Loucy (cell line): ENCODE measurements around the gene NXN.
"Not testable (repeated sequence)": the region's sequence is repeated elsewhere in the genome, so short reads cannot be mapped to it uniquely, and the experiment has no call there.

Experiments
- H2AFZ ChIP-seq: fragments of 200-600 bp; sonication (generic); 2 replicates; pipeline ENCODE4 v1.6.0; 2016; ENCODE audit warnings: antibody characterized with exemption, mild to moderate bottlenecking, low read length, moderate library complexity
- H3F3A ChIP-seq: fragments of 200-600 bp; 2 replicates; pipeline ENCODE4 v1.6.0; 2016; ENCODE audit warnings: antibody characterized with exemption, low read depth, mild to moderate bottlenecking
- H3K27me3 ChIP-seq: fragments of 200-600 bp; sonication (generic); 2 replicates; pipeline ENCODE4 v1.6.1; 2014; ENCODE audit warnings: low read length, mild to moderate bottlenecking; ENCODE audit not compliant: insufficient read depth, poor library complexity, severe bottlenecking
- H3K36me3 ChIP-seq: fragments of 200-600 bp; sonication (generic); 2 replicates; pipeline ENCODE4 v1.6.1; 2016; ENCODE audit warnings: low read length; ENCODE audit not compliant: insufficient read depth
- H3K4me1 ChIP-seq: fragments of 200-600 bp; sonication (generic); 2 replicates; pipeline ENCODE4 v1.5.1; 2014; ENCODE audit warnings: low read length, mild to moderate bottlenecking; ENCODE audit not compliant: insufficient read depth, poor library complexity, severe bottlenecking
- H3K4me2 ChIP-seq: fragments of 200-600 bp; sonication (generic); 2 replicates; pipeline ENCODE4 v1.6.0; 2014; ENCODE audit warnings: antibody characterized with exemption, low read length, low read depth, mild to moderate bottlenecking; ENCODE audit not compliant: poor library complexity, severe bottlenecking
- H3K4me3 ChIP-seq: fragments of 200-600 bp; sonication (generic); 2 replicates; pipeline ENCODE4 v1.5.1; 2014; ENCODE audit warnings: low read length, mild to moderate bottlenecking, mixed read lengths; ENCODE audit not compliant: poor library complexity, severe bottlenecking
- H3K79me2 ChIP-seq: fragments of 200-600 bp; sonication (generic); 2 replicates; pipeline ENCODE4 v1.6.1; 2014; ENCODE audit warnings: low read length; ENCODE audit not compliant: insufficient read depth
- H3K9ac ChIP-seq: fragments of 200-600 bp; sonication (generic); 2 replicates; pipeline ENCODE4 v1.6.0; 2014; ENCODE audit warnings: mild to moderate bottlenecking, low read depth, low read length, moderate library complexity; ENCODE audit not compliant: poor library complexity, severe bottlenecking
- H3K9me2 ChIP-seq: fragments of 200-600 bp; sonication (generic); replicated peaks from 2 replicates; pipeline ENCODE4 v1.6.1; 2016; ENCODE audit warnings: low read depth, low read length, mixed read lengths
- H3K9me3 ChIP-seq: fragments of 200-600 bp; sonication (generic); 2 replicates; pipeline ENCODE4 v1.6.1; 2014; ENCODE audit warnings: mild to moderate bottlenecking, antibody characterized with exemption, low read length, low read depth; ENCODE audit not compliant: insufficient read depth
- H4K20me1 ChIP-seq: fragments of 200-600 bp; sonication (generic); 2 replicates; pipeline ENCODE4 v1.6.0; 2014; ENCODE audit warnings: antibody characterized with exemption, low read length, mild to moderate bottlenecking; ENCODE audit not compliant: insufficient read depth, poor library complexity, severe bottlenecking
- EZH2phosphoT487 ChIP-seq: fragments of 200-600 bp; IDR thresholded peaks from 2 replicates; pipeline ENCODE4 v1.6.1; 2018; ENCODE audit warnings: antibody characterized with exemption, mild to moderate bottlenecking, moderate library complexity, borderline replicate concordance
- TF ChIP-seq, protein P1 (sequence below): fragments of 200-600 bp; sonication (generic); conservative IDR thresholded peaks from 2 replicates; pipeline ENCODE4 v1.5.1; 2014; ENCODE audit warnings: mild to moderate bottlenecking, antibody characterized with exemption, low read length

The NXN gene

DNA sequence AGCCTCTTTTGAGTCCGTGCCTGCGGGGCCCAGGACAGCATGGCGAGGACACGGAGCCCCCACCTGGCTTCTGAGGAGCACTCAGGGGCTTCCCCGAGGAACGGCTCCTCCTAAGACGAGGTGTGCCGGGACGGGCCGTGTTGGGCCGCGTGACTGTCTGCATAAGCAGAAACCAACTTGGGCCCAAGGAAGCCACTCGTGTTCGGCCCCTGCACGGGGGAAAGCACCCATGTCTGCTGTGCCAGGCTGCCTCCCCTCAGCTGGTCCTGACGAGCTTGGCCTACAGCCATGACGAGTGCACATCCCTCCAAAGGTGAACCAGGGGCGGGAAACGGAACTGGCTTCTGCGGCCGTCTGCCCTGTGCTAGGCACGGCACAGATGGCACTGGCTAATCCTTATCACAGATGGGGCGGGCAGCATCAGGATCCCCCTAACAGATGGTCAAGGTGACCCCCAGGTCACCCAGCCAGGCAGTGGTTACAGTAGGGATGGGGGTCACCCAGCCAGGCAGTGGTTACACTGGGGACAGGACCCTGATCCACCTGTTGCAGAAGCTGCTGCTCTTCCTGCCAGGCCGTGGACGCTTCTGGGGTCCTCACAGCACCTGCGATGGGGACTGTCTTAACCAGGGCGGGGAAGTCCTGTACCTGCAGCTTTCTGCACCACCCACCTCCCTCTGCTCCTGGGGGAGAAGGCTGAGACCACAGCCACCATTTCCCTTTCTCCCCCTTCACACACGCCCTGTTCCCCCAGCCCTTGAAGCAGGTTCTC, 171.9 kb downstream of the NXN start:
- Histone ChIP-seq H3K4me1 (no peaks in the 10 kb centered on the region), H3K9ac (no peak overlapping the region), H3K4me2 (no peak overlapping the region), H3F3A (no peaks in the 10 kb centered on the region), H3K4me3 (no peak overlapping the region), H3K9me2 (no peaks in the 10 kb centered on the region), H3K27me3 (no peaks in the 10 kb centered on the region), H2AFZ (no peak overlapping the region), H4K20me1 (no peaks in the 10 kb centered on the region), H3K36me3 (no peaks in the 10 kb centered on the region), H3K79me2 (no peaks in the 10 kb centered on the region), H3K9me3 (no peaks in the 10 kb centered on the region; the same call in 1 of the 2 replicates)
- TF ChIP-seq EZH2phosphoT487, result no peak
- TF ChIP-seq, protein P1, sequence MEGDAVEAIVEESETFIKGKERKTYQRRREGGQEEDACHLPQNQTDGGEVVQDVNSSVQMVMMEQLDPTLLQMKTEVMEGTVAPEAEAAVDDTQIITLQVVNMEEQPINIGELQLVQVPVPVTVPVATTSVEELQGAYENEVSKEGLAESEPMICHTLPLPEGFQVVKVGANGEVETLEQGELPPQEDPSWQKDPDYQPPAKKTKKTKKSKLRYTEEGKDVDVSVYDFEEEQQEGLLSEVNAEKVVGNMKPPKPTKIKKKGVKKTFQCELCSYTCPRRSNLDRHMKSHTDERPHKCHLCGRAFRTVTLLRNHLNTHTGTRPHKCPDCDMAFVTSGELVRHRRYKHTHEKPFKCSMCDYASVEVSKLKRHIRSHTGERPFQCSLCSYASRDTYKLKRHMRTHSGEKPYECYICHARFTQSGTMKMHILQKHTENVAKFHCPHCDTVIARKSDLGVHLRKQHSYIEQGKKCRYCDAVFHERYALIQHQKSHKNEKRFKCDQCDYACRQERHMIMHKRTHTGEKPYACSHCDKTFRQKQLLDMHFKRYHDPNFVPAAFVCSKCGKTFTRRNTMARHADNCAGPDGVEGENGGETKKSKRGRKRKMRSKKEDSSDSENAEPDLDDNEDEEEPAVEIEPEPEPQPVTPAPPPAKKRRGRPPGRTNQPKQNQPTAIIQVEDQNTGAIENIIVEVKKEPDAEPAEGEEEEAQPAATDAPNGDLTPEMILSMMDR, result no peak

DNA sequence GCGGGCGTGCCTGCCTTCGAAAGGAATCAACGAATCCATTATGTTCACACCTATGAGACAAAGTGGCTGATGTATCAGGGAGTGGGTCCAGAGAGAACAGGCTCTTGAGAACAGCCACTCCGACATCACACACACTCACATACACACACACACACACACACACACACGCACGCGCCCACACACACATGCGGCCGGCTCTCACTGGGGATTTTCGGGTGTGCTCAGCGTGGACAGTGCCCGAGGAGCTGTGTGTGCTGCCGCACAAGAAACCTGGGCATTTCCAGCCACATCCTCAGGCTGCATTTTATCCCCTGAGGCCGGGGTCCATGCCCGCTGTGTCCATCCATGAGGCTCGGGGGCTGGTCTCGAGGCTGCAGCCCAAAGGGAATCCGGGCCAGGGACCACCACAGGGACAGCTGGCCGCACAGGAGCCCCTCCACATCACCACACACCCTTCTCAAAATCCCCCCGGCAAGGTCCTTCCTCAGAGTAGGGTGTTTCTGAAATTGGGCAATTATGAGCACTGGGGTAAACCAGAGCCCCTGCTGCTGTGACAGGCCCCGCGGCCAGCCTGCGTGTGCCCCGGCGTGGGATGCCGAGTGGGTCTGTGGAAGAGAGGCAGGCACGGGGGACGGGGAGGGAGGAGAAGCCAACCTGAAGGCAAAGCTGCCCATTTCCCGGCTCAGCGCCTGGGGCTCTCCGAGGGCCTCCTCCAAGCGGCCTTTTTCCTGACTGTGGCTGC, 172.6 kb downstream of the NXN start:
- no peaks in the 10 kb centered on the region for H3K9me2 ChIP-seq
- H3K9ac ChIP-seq, result no peak overlapping the region
- no peak for TF ChIP-seq EZH2phosphoT487
- TF ChIP-seq, protein P1, result no peak
- H3F3A ChIP-seq, result no peaks in the 10 kb centered on the region
- H3K36me3 ChIP-seq, result no peaks in the 10 kb centered on the region
- no peaks in the 10 kb centered on the region for H3K27me3 ChIP-seq
- H3K4me1 ChIP-seq, result no peaks in the 10 kb centered on the region
- no peak overlapping the region for H2AFZ ChIP-seq
- H3K4me3 ChIP-seq, result no peak overlapping the region
- no peaks in the 10 kb centered on the region; the same call in 1 of the 2 replicates for H3K9me3 ChIP-seq
- H3K79me2 ChIP-seq, result no peaks in the 10 kb centered on the region
- H4K20me1 ChIP-seq, result no peaks in the 10 kb centered on the region
- H3K4me2 ChIP-seq, result no peak overlapping the region

- H3F3A ChIP-seq, result no peaks in the 10 kb centered on the region
- H3K4me2 ChIP-seq, result no peak overlapping the region
- H3K36me3 ChIP-seq, result no peaks in the 10 kb centered on the region
- TF ChIP-seq, protein P1, result no peak
- TF ChIP-seq EZH2phosphoT487, result no peak
- no peaks in the 10 kb centered on the region for H3K79me2 ChIP-seq
- H3K9ac ChIP-seq, result no peak overlapping the region
- H3K4me1 ChIP-seq, result no peaks in the 10 kb centered on the region
- H3K9me2 ChIP-seq, result no peaks in the 10 kb centered on the region
- H2AFZ ChIP-seq, result no peak overlapping the region
- no peak overlapping the region for H3K4me3 ChIP-seq
- H3K9me3 ChIP-seq, result no peaks in the 10 kb centered on the region; the same call in 1 of the 2 replicates
- no peaks in the 10 kb centered on the region for H4K20me1 ChIP-seq
- H3K27me3 ChIP-seq, result no peaks in the 10 kb centered on the region
Observed at GRCh38 chr17:806346-806745, 173.2 kb downstream of the NXN start.

DNA sequence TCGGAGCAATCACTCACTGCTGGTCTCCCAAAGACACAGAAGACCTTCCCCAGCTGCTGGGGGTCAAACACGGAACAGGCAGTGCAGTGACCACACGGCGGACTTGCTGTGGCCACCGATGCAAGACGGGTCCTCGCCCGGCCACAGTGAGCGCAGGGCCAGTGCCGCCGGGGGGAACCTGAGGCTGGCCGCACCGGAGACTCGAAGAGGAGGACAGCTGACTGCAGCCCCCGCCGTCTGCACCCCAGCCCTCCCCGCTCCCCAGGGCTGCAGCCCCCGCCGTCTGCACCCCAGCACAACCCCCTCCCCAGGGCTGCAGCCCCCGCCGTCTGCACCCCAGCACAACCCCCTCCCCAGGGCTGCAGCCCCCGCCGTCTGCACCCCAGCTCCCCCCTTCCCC, 173.7 kb downstream of the NXN start:
- H2AFZ ChIP-seq, result not testable (repeated sequence)

More for the DNA sequence above, 173.7 kb downstream of the NXN start:
- H4K20me1 ChIP-seq, H3K4me3 ChIP-seq, H3K4me1 ChIP-seq, H3F3A ChIP-seq, H3K9ac ChIP-seq, H3K9me3 ChIP-seq, H3K4me2 ChIP-seq, H3K27me3 ChIP-seq, H3K9me2 ChIP-seq, H3K79me2 ChIP-seq, H3K36me3 ChIP-seq: not testable (repeated sequence)
